Neural crest cell (in vitro differentiated cells): ENCODE measurements around the gene KCNN2. TPM values are rescaled to one million over a fixed set of nuclear protein-coding genes. Genes with fewer than 3 reads are reported as not detected.
A peak's percentile ranks its signal among the peaks of the same experiment; 100 is the strongest.

ENCODE experiments used
- DNase-seq: peaks from one replicate; pipeline ENCODE4 v3.0.0; 2021; ENCODE audit warnings: low read depth, mixed read lengths, low spot score
- H3K27ac Mint-ChIP-seq: one replicate; pipeline ENCODE4 v1.8.0; 2021; ENCODE audit warnings: mild to moderate bottlenecking, mixed read lengths; ENCODE audit not compliant: unreplicated experiment
- H3K27me3 Mint-ChIP-seq: 2 replicates; pipeline ENCODE4 v1.8.0; 2021; ENCODE audit warnings: low read depth, mild to moderate bottlenecking, mixed read lengths
- H3K36me3 Mint-ChIP-seq: 2 replicates; pipeline ENCODE4 v1.8.0; 2021; ENCODE audit warnings: low read depth, mild to moderate bottlenecking, mixed read lengths
- H3K4me1 Mint-ChIP-seq: 2 replicates; pipeline ENCODE4 v1.8.0; 2021; ENCODE audit warnings: mixed read lengths
- H3K4me3 Mint-ChIP-seq: one replicate; pipeline ENCODE4 v1.8.0; 2021; ENCODE audit warnings: mild to moderate bottlenecking, mixed read lengths
- H3K9me3 Mint-ChIP-seq: 2 replicates; pipeline ENCODE4 v1.8.0; 2021; ENCODE audit warnings: mixed read lengths
- total RNA-seq: library from RNA; stranded (reverse); gene quantifications from 2 replicates; pipeline ENCODE4 v1.2.1, GENCODE V29; 2021
- TF ChIP-seq, protein P1 (sequence below): fragments of 200-600 bp; sonication (generic); conservative IDR thresholded peaks from 2 replicates; pipeline ENCODE4 v1.5.0; 2021; ENCODE audit warnings: antibody characterized with exemption, mild to moderate bottlenecking

Gene KCNN2
- total RNA-seq, 1 donor from 2014 or later: 1.9 TPM

DNA sequence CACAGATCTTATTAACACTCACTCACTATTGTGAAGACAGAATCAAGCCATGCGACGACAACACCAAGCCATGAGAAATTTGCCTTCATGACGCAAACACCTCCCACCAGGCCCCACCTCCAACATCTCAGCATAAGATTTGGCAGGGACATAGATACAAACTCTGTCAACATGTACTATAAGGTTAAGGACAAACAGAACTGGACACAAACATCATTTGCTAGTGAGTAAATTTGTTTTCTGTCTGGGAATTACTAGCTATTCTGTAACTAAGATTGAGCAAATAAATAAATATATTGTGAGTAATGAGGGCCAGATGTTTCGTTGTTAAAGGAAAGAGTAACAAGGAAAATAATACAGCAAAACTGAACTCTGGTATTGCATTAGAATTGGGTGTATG lies 15.7 kb upstream of the KCNN2 start:
- no peak overlapping the region for H3K27ac Mint-ChIP-seq
- no peaks in the 10 kb centered on the region for H3K36me3 Mint-ChIP-seq
- no peak overlapping the region for H3K4me3 Mint-ChIP-seq
- no peaks in the 10 kb centered on the region for H3K4me1 Mint-ChIP-seq
- no peak for DNase-seq
- peaks cover 28% of the 10 kb centered on the region for H3K27me3 Mint-ChIP-seq
- TF ChIP-seq, protein P1, sequence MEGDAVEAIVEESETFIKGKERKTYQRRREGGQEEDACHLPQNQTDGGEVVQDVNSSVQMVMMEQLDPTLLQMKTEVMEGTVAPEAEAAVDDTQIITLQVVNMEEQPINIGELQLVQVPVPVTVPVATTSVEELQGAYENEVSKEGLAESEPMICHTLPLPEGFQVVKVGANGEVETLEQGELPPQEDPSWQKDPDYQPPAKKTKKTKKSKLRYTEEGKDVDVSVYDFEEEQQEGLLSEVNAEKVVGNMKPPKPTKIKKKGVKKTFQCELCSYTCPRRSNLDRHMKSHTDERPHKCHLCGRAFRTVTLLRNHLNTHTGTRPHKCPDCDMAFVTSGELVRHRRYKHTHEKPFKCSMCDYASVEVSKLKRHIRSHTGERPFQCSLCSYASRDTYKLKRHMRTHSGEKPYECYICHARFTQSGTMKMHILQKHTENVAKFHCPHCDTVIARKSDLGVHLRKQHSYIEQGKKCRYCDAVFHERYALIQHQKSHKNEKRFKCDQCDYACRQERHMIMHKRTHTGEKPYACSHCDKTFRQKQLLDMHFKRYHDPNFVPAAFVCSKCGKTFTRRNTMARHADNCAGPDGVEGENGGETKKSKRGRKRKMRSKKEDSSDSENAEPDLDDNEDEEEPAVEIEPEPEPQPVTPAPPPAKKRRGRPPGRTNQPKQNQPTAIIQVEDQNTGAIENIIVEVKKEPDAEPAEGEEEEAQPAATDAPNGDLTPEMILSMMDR: no peak
- no peaks in the 10 kb centered on the region for H3K9me3 Mint-ChIP-seq

DNA sequence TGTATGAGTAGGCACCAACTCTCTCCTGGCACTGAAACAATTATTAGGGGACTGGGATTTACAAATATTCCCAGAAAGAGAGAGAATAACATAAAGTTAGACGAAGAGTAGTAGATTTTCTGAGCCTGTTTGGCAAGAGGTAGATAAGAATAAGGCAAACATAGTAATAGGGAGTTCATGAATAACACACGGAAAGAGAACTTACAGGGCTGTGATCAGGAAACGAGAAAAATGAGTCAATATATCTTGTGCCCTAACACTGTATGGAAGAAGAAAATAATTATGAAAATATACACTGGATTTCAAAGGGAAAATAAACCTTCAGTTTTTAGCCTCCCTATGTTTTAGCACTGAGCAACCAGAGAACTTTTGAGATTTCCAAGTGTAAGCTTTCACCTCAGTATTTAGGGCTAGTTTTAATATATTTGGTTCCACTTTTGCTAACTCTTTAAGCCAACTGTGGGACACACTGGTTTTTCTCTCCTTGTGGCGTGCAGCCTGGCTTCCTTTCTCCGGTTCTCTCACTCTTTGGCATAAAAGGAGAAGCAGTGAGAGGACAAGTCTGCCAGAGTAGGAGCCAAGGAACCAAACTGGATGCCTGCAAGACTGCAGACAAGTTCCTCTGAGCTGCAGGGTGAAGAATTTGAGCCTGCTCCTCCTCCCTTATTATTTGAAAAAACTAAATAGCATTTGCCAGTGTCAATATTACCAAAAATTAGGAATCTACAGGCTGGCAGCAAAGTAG lies 6.6 kb upstream of the KCNN2 start:
- no peak for DNase-seq
- Mint-ChIP-seq H3K36me3 (no peaks in the 10 kb centered on the region), H3K4me1 (peaks cover 2% of the 10 kb centered on the region), H3K27ac (no peak overlapping the region), H3K4me3 (no peak overlapping the region), H3K27me3 (peaks cover 71% of the 10 kb centered on the region), H3K9me3 (no peaks in the 10 kb centered on the region)
- TF ChIP-seq, protein P1: no peak

DNA sequence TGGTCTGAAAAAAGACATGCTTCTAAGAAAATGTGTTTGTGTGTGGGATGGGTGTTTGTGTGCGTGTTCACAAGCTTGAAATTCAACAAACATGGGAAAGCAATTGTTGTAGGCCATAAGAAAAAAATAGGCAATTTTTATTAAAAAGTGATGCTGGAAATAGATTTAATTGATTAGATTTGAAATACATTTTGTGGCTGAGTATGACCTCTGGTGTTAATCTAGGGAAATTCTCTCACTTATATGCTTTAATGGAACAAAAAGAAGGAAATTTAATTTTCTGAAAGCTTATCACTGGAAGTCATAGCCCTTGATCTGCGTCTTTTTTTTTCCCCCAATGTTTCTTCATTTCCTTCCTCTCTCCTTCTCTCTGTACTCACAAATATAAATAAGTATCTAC lies 3.5 kb upstream of the KCNN2 start:
- H3K4me3 Mint-ChIP-seq: peak overlapping the region; percentile 15
- TF ChIP-seq, protein P1: peak; percentile 53
- peaks cover 3% of the 10 kb centered on the region for H3K36me3 Mint-ChIP-seq
- DNase-seq: no peak
- peaks cover 82% of the 10 kb centered on the region for H3K27me3 Mint-ChIP-seq
- H3K9me3 Mint-ChIP-seq: no peaks in the 10 kb centered on the region
- H3K27ac Mint-ChIP-seq: no peak overlapping the region
- peaks cover 12% of the 10 kb centered on the region for H3K4me1 Mint-ChIP-seq

DNA sequence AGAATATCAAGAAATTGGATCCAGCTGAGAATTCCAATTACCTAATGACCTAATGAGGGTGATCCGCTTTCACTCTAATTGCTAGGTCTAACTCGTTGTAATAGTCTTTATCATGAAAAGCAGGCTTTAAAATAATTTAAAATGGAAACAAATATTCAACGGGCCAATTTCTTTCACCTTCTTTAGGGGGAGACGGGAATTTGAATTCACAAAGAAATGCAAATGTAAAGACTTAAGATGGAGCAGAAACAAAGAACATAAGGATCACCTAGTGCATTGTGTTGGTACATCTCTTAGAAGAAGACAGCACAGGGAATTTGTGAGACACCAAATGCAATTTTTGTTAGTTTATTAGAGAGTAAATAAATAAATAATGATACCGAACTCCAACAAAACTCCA lies 1.5 kb upstream of the KCNN2 start:
- Mint-ChIP-seq H3K36me3 (peaks cover 3% of the 10 kb centered on the region), H3K4me3 (peak overlapping the region; percentile 92), H3K4me1 (peaks cover 19% of the 10 kb centered on the region), H3K27ac (no peak overlapping the region), H3K9me3 (no peaks in the 10 kb centered on the region), H3K27me3 (peaks cover 89% of the 10 kb centered on the region)
- DNase-seq: no peak
- TF ChIP-seq, protein P1: no peak

DNA sequence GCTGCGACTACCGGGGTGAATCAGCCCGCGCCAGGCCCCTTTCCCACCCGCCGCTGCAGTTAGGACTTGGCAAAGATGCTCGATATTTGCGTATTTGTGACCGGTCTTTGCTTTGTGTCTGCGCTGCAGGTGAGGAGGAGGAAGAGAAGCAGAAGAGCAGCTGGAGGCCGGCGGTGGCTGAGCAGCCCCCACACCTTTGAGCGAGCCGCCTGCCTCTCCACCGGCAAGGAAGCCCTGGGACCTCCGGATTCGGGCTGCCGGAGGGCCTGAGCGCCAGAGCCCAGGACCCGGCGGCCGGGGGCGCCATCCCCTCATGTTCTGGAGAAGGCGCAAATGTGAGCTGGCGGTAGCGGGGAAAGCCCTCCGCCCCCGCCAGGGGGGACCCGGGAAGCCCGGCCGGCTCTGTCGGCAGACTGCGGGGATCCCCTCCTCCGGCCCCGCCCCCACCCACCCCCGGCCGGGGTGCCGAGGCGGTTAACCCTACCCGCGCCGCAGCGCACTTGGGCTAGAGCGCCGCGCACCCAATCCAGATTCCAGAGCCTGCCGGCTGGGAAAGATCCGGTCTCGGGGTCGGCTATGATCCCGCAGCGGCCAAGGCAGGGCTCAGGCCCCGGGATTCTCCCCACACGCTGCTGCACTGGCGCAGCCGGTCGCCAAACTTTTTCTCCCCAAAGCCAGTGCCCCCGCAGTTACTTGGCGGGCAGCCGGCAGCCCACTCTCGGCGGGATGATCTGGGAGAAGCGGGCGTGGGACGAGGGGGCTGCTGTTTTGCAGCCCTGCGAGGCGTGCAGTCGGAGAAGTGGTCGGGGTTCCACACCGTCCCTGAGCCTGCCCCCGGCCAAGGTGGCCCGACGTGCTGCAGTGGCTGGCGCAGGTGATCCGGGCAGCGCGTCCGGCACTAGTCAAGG lies 800 bp upstream of the KCNN2 start:
- peaks cover 87% of the 10 kb centered on the region for H3K27me3 Mint-ChIP-seq
- no peaks in the 10 kb centered on the region for H3K9me3 Mint-ChIP-seq
- DNase-seq: peak; percentile 69
- TF ChIP-seq, protein P1: peak; percentile 54
- H3K4me3 Mint-ChIP-seq: peak overlapping the region; percentile 96
- H3K4me1 Mint-ChIP-seq: peaks cover 19% of the 10 kb centered on the region
- H3K27ac Mint-ChIP-seq: no peak overlapping the region
- peaks cover 3% of the 10 kb centered on the region for H3K36me3 Mint-ChIP-seq
